Smooth muscle cell (in vitro differentiated cells): ENCODE results near the gene PRMT9. TPM values are rescaled to one million over a fixed set of nuclear protein-coding genes. Genes with fewer than 3 reads are reported as not detected.

Experiments used
- DNase-seq: peaks from one replicate; lab custom pipeline; 2025; ENCODE audit not compliant: unreplicated experiment; lab: John Stamatoyannopoulos, UW
- H2AFZ ChIP-seq: fragments of 200-600 bp; sonication (generic); 2 replicates; pipeline ENCODE4 v1.6.0; 2016; ENCODE audit warnings: antibody characterized with exemption, low read depth, mild to moderate bottlenecking
- H3F3A ChIP-seq: fragments of 200-600 bp; sonication (generic); 2 replicates; pipeline ENCODE4 v1.6.0; 2017; ENCODE audit warnings: antibody characterized with exemption, low read depth
- H3K27ac ChIP-seq: fragments of 200-600 bp; sonication (generic); 2 replicates; pipeline ENCODE4 v1.5.1; 2016; ENCODE audit warnings: low read depth, mild to moderate bottlenecking
- H3K27me3 ChIP-seq: fragments of 200-600 bp; sonication (generic); 2 replicates; pipeline ENCODE4 v1.6.1; 2016; ENCODE audit warnings: low read depth, mild to moderate bottlenecking
- H3K36me3 ChIP-seq: fragments of 200-600 bp; sonication (generic); 2 replicates; pipeline ENCODE4 v1.5.1; 2016; ENCODE audit warnings: low read depth
- H3K4me1 ChIP-seq: fragments of 200-600 bp; sonication (generic); 2 replicates; pipeline ENCODE4 v1.5.1; 2016; ENCODE audit warnings: low read depth
- H3K4me2 ChIP-seq: fragments of 200-600 bp; sonication (generic); 2 replicates; pipeline ENCODE4 v1.6.0; 2016; ENCODE audit warnings: mild to moderate bottlenecking
- H3K4me3 ChIP-seq: fragments of 200-600 bp; sonication (generic); 2 replicates; pipeline ENCODE4 v1.5.1; 2016; ENCODE audit warnings: mild to moderate bottlenecking
- H3K79me2 ChIP-seq: fragments of 200-600 bp; sonication (generic); 2 replicates; pipeline ENCODE4 v1.6.0; 2016; ENCODE audit warnings: low read depth, mild to moderate bottlenecking
- H3K9ac ChIP-seq: fragments of 200-600 bp; sonication (generic); 2 replicates; pipeline ENCODE4 v1.6.0; 2016; ENCODE audit warnings: low read depth
- H3K9me3 ChIP-seq: fragments of 200-600 bp; sonication (generic); replicated peaks from 2 replicates; pipeline ENCODE4 v1.5.1; 2016; ENCODE audit warnings: low read depth
- H4K20me1 ChIP-seq: fragments of 200-600 bp; sonication (generic); 2 replicates; pipeline ENCODE4 v1.6.0; 2016; ENCODE audit warnings: low read depth
- CTCF ChIP-seq: fragments of 200-600 bp; sonication (generic); IDR thresholded peaks from 2 replicates; pipeline ENCODE4 v1.5.1; 2017; ENCODE audit warnings: borderline replicate concordance, mild to moderate bottlenecking, antibody characterized with exemption; ENCODE audit not compliant: insufficient read depth, poor library complexity, severe bottlenecking
- WGBS: methylation state at CpG from one replicate; pipeline ENCODE4 v1.1.7; 2016; ENCODE audit warnings: low lambda C conversion rate; 5-methylcytosine and 5-hydroxymethylcytosine counted together
- polyA plus RNA-seq: library from polyadenylated mRNA; unstranded; fragments of >200 nt; fragmentation: Nextera tagmentation; extraction: Ambion mirVana; gene quantifications from 2 replicates; pipeline ENCODE4 v1.2.1, GENCODE V29; 2016
- total RNA-seq: library from RNA; depleted of rRNA; stranded (reverse); fragments of >200 nt; gene quantifications from 2 replicates; pipeline ENCODE4 v1.2.3, GENCODE V29; 2014

Gene PRMT9
- total and polyA plus RNA-seq, 2 experiments from 2014 or later, result 5.5 to 6.4 TPM

GRCh38 chr4:147645099-147645498 lies 38.9 kb downstream of the PRMT9 start:
- Histone ChIP-seq H3K4me1 (no peaks in the 10 kb centered on the region), H3K79me2 (no peaks in the 10 kb centered on the region), H3K9ac (no peak overlapping the region), H3K9me3 (no peaks in the 10 kb centered on the region), H3K36me3 (no peaks in the 10 kb centered on the region), H3K27ac (no peak overlapping the region), H3F3A (no peaks in the 10 kb centered on the region), H3K27me3 (no peaks in the 10 kb centered on the region), H3K4me2 (no peak overlapping the region), H4K20me1 (peaks cover 4% of the 10 kb centered on the region), H3K4me3 (no peak overlapping the region), H2AFZ (no peak overlapping the region)
- no peak for DNase-seq
- TF ChIP-seq CTCF, result no peak

DNA sequence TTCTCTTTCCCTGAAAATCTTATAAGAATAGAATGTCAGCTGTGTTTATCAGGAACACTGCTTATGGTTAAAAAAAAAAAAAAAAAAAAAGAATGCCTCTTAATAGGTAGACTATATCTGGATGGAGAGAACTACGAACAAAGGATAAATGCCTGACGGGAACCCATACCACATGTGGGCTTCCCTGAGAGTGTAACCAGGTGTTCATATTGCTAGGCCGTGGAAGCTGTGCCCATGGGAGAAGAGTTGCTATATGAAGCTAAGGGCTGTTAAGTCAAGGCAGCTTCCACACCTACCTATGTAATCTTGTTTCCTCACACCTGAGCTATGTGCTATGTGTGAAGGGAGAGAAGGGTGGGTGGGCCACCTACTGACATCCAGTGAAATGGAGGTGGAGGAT lies 39.5 kb downstream of the PRMT9 start:
- H3F3A ChIP-seq, result no peaks in the 10 kb centered on the region
- no peak overlapping the region for H3K4me2 ChIP-seq
- no peaks in the 10 kb centered on the region for H3K9me3 ChIP-seq
- H3K27ac ChIP-seq, result no peak overlapping the region
- no peaks in the 10 kb centered on the region for H3K27me3 ChIP-seq
- H4K20me1 ChIP-seq, result peaks cover 4% of the 10 kb centered on the region
- no peaks in the 10 kb centered on the region for H3K79me2 ChIP-seq
- H2AFZ ChIP-seq, result no peak overlapping the region
- TF ChIP-seq CTCF, result no peak
- no peak for DNase-seq
- WGBS, result 96% methylated on average over 3 of the region's 3 CpGs
- no peak overlapping the region for H3K9ac ChIP-seq
- H3K4me3 ChIP-seq, result no peak overlapping the region
- no peaks in the 10 kb centered on the region for H3K4me1 ChIP-seq
- H3K36me3 ChIP-seq, result no peaks in the 10 kb centered on the region

GRCh38 chr4:147643616-147644015 lies 40.3 kb downstream of the PRMT9 start:
- Histone ChIP-seq H3K4me2 (no peak overlapping the region), H4K20me1 (peaks cover 4% of the 10 kb centered on the region), H3F3A (no peaks in the 10 kb centered on the region), H3K9me3 (no peaks in the 10 kb centered on the region), H3K9ac (no peak overlapping the region), H3K27me3 (no peaks in the 10 kb centered on the region), H3K27ac (no peak overlapping the region), H2AFZ (no peak overlapping the region), H3K36me3 (no peaks in the 10 kb centered on the region), H3K4me3 (no peak overlapping the region), H3K4me1 (peaks cover 3% of the 10 kb centered on the region), H3K79me2 (no peaks in the 10 kb centered on the region)
- no peak for TF ChIP-seq CTCF
- 100% methylated on average over 1 of the region's 1 CpG for WGBS
- no peak for DNase-seq

DNA sequence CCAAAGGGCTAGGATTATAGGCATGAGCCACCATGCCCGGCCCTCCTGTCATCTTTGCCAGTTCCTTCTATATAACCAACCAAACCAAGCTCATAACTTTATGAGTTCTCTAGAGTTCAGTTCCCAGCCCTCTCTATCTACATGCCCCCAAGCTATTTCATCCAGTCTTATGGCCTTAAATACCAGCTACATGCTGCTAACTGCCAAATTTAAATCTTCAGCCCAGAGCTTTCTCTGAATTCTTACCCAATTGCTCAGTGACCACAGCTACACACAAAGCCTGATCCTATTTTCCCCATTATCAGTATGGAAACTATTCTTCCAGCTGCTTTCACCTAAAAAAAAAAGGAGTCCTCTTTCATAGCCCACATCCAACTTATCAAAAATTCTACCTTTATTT lies 43.6 kb downstream of the PRMT9 start:
- H3K9ac ChIP-seq, result no peak overlapping the region
- H3K9me3 ChIP-seq, result no peaks in the 10 kb centered on the region
- H3K4me3 ChIP-seq, result no peak overlapping the region
- no peak overlapping the region for H3K27ac ChIP-seq
- no peak overlapping the region for H2AFZ ChIP-seq
- no peaks in the 10 kb centered on the region for H3F3A ChIP-seq
- TF ChIP-seq CTCF, result no peak
- H3K4me2 ChIP-seq, result no peak overlapping the region
- H3K36me3 ChIP-seq, result peaks cover 23% of the 10 kb centered on the region
- no peak for DNase-seq
- peaks cover 3% of the 10 kb centered on the region for H4K20me1 ChIP-seq
- 87% methylated on average over 1 of the region's 1 CpG for WGBS
- no peaks in the 10 kb centered on the region for H3K79me2 ChIP-seq
- H3K4me1 ChIP-seq, result peaks cover 3% of the 10 kb centered on the region
- no peaks in the 10 kb centered on the region for H3K27me3 ChIP-seq
